Effector CD4-positive, alpha-beta T cell (primary cell): ENCODE data around the gene NTNG2.
A peak's percentile ranks its signal among the peaks of the same experiment; 100 is the strongest.
"Not testable (repeated sequence)": the region's sequence is repeated elsewhere in the genome, so short reads cannot be mapped to it uniquely, and the experiment has no call there.

ENCODE experiments used
- DNase-seq: peaks from one replicate; pipeline ENCODE4 v3.0.0-alpha.2; 2020

The NTNG2 gene

GRCh38 chr9:132268725-132269352 lies 107.0 kb downstream of the NTNG2 start:
- DNase-seq = peak; percentile 64

- DNase-seq = not testable (repeated sequence)
Measured at GRCh38 chr9:132269704-132270516, 108.1 kb downstream of the NTNG2 start.

GRCh38 chr9:132274861-132275260 lies 113.0 kb downstream of the NTNG2 start:
- no peak for DNase-seq

GRCh38 chr9:132283165-132283564 lies 121.3 kb downstream of the NTNG2 start:
- DNase-seq = no peak

GRCh38 chr9:132283863-132284262 lies 122.0 kb downstream of the NTNG2 start:
- DNase-seq = no peak

GRCh38 chr9:132287256-132287760 lies 125.5 kb downstream of the NTNG2 start:
- DNase-seq = no peak

- no peak for DNase-seq
Measured at GRCh38 chr9:132288361-132288760, 126.5 kb downstream of the NTNG2 start.

- DNase-seq = no peak
Measured at GRCh38 chr9:132288966-132289365, 127.1 kb downstream of the NTNG2 start.

- no peak for DNase-seq
Measured at GRCh38 chr9:132293145-132293721, 131.4 kb downstream of the NTNG2 start.
